Mesodermal cell (in vitro differentiated cells): ENCODE results near the gene TADA2B.

Experiments
- H3K27ac ChIP-seq: 2 replicates; pipeline ENCODE4 v1.7.0; 2013; ENCODE audit warnings: mild to moderate bottlenecking, low read depth, low read length, moderate library complexity; ENCODE audit not compliant: severe bottlenecking
- H3K36me3 ChIP-seq: 2 replicates; pipeline ENCODE4 v1.7.1; 2013; ENCODE audit warnings: mild to moderate bottlenecking, low read length, moderate library complexity; ENCODE audit not compliant: control insufficient read depth, insufficient read depth
- H3K4me1 ChIP-seq: one replicate; pipeline ENCODE4 v1.7.1; 2013; ENCODE audit warnings: mild to moderate bottlenecking, low read length; ENCODE audit not compliant: insufficient read depth, control insufficient read depth, poor library complexity, severe bottlenecking
- H3K4me3 ChIP-seq: 2 replicates; pipeline ENCODE4 v1.7.0; 2013; ENCODE audit warnings: low read length, control low read depth, mild to moderate bottlenecking; ENCODE audit not compliant: insufficient read depth, poor library complexity, severe bottlenecking; ENCODE audit errors: extremely low read depth
- H3K9me3 ChIP-seq: 2 replicates; pipeline ENCODE4 v1.7.1; 2013; ENCODE audit warnings: mild to moderate bottlenecking, low read length, moderate library complexity; ENCODE audit not compliant: control insufficient read depth
- WGBS, 2 experiments: methylation state at CpG; one replicate each; pipeline ENCODE4 v1.1.5; 2013; ENCODE audit warnings: missing lambda C conversion rate in 2 of 2; ENCODE audit not compliant: insufficient coverage in 2 of 2; 5-methylcytosine and 5-hydroxymethylcytosine counted together

TADA2B gene

GRCh38 chr4:7041246-7041645 lies 1.9 kb upstream of the TADA2B start:
- Histone ChIP-seq H3K9me3 (no peaks in the 10 kb centered on the region), H3K27ac (no peak overlapping the region), H3K36me3 (peaks cover 10% of the 10 kb centered on the region), H3K4me1 (peaks cover 26% of the 10 kb centered on the region), H3K4me3 (no peak overlapping the region)
- 94 to 96% methylated on average over 18 to 19 of the region's 19 CpGs for WGBS, 2 experiments

- H3K4me3 ChIP-seq: peak overlapping the region; percentile 66
Observed at GRCh38 chr4:7041801-7042502, 1.2 kb upstream of the TADA2B start.

GRCh38 chr4:7042503-7043283 lies 479 bp upstream of the TADA2B start:
- 0 to 1% methylated on average over 58 to 85 of the region's 90 CpGs for WGBS, 2 experiments
- peaks cover 22% of the 10 kb centered on the region for H3K4me1 ChIP-seq

More at GRCh38 chr4:7041801-7042502, 1.2 kb upstream of the TADA2B start:
- H3K36me3 ChIP-seq: peaks cover 10% of the 10 kb centered on the region
- H3K27ac ChIP-seq: peak overlapping the region; percentile 91
- H3K4me1 ChIP-seq: peaks cover 22% of the 10 kb centered on the region
- WGBS, 2 experiments: 43 to 46% methylated on average over 38 to 41 of the region's 42 CpGs
- H3K9me3 ChIP-seq: no peaks in the 10 kb centered on the region

GRCh38 chr4:7044137-7044930 lies 1.2 kb downstream of the TADA2B start:
- Histone ChIP-seq H3K4me3 (peak overlapping the region; percentile 75), H3K27ac (no peak overlapping the region), H3K4me1 (peaks cover 18% of the 10 kb centered on the region), H3K36me3 (peaks cover 18% of the 10 kb centered on the region), H3K9me3 (no peaks in the 10 kb centered on the region)
- WGBS, 2 experiments: 37 to 42% methylated on average over 25 to 26 of the region's 29 CpGs

More at GRCh38 chr4:7042503-7043283, 479 bp upstream of the TADA2B start:
- Histone ChIP-seq H3K9me3 (no peaks in the 10 kb centered on the region), H3K27ac (peak overlapping the region; percentile 91), H3K36me3 (peaks cover 12% of the 10 kb centered on the region), H3K4me3 (peak overlapping the region; percentile 66)

GRCh38 chr4:7045553-7045952 lies 2.4 kb downstream of the TADA2B start:
- WGBS, 2 experiments: 95 to 98% methylated on average over 7 of the region's 8 CpGs
- Histone ChIP-seq H3K9me3 (no peaks in the 10 kb centered on the region), H3K27ac (no peak overlapping the region), H3K4me1 (peaks cover 18% of the 10 kb centered on the region), H3K4me3 (no peak overlapping the region), H3K36me3 (peaks cover 28% of the 10 kb centered on the region)

- Histone ChIP-seq H3K4me3 (no peak overlapping the region), H3K9me3 (no peaks in the 10 kb centered on the region), H3K36me3 (peaks cover 31% of the 10 kb centered on the region), H3K4me1 (peaks cover 18% of the 10 kb centered on the region), H3K27ac (no peak overlapping the region)
- 94 to 97% methylated on average over 21 to 23 of the region's 23 CpGs for WGBS, 2 experiments
Observed at GRCh38 chr4:7045961-7046921, 3.1 kb downstream of the TADA2B start.

- H3K4me1 ChIP-seq: peaks cover 14% of the 10 kb centered on the region
- WGBS, 2 experiments: 88% methylated on average over 8 to 9 of the region's 9 CpGs
- no peak overlapping the region for H3K4me3 ChIP-seq
- no peaks in the 10 kb centered on the region for H3K9me3 ChIP-seq
- H3K27ac ChIP-seq: no peak overlapping the region
- peaks cover 31% of the 10 kb centered on the region for H3K36me3 ChIP-seq
Observed at GRCh38 chr4:7046971-7047370, 3.8 kb downstream of the TADA2B start.

GRCh38 chr4:7048642-7049041 lies 5.5 kb downstream of the TADA2B start:
- Histone ChIP-seq H3K9me3 (no peaks in the 10 kb centered on the region), H3K4me3 (no peak overlapping the region), H3K4me1 (peaks cover 12% of the 10 kb centered on the region), H3K36me3 (peaks cover 34% of the 10 kb centered on the region), H3K27ac (no peak overlapping the region)
- 94 to 96% methylated on average over 12 of the region's 12 CpGs for WGBS, 2 experiments

GRCh38 chr4:7049295-7049694 lies 6.1 kb downstream of the TADA2B start:
- Histone ChIP-seq H3K9me3 (no peaks in the 10 kb centered on the region), H3K36me3 (peaks cover 39% of the 10 kb centered on the region), H3K27ac (no peak overlapping the region), H3K4me1 (peaks cover 12% of the 10 kb centered on the region), H3K4me3 (no peak overlapping the region)
- 100% methylated on average over 1 to 3 of the region's 4 CpGs for WGBS, 2 experiments

GRCh38 chr4:7049739-7050138 lies 6.6 kb downstream of the TADA2B start:
- WGBS, 2 experiments: 92 to 97% methylated on average over 7 to 11 of the region's 11 CpGs
- peaks cover 16% of the 10 kb centered on the region for H3K4me1 ChIP-seq
- H3K4me3 ChIP-seq: no peak overlapping the region
- peaks cover 43% of the 10 kb centered on the region for H3K36me3 ChIP-seq
- H3K27ac ChIP-seq: no peak overlapping the region
- no peaks in the 10 kb centered on the region for H3K9me3 ChIP-seq
